Measurements from ENCODE around the gene ALG12. TPM values are rescaled to one million over a fixed set of nuclear protein-coding genes. Genes with fewer than 3 reads are reported as not detected.
A peak's percentile ranks its signal among the peaks of the same experiment; 100 is the strongest.

Gene ALG12
- total RNA-seq, 1 experiment from 2014 or later: 29.2 TPM

DNA sequence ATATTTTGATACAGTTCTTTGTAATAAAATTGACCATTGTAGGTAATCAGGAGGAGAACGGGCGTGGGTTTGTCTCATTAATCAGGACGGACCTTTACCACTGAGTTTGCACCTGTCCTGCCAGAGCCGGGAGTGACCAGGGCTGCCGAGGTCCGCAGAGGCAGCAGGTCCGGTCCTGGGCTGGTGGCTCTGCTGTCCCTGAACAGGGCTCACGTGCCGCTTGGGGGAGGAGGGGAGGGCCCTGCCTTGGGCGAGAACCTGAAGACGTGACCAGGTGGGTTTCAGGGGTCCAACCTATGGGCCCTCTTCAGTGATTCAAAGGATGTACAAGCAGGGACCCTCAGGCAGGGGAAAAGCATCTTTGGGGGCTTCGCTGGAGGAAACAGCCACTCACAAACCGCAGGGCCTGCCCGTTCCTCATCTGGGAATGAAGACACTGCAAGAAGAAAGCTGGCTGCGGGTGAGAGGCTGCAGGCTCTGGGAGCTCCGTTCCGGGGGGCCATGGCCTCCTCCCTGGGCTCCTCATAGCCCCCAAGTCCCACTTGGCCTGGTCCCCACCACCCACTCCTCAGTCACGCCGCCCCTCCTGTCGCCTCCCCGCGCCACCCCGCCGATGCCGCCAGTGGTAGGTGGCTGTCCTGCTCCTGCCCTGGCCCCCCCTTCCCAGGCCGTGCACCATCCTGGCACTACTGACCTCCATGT lies 9.4 kb upstream of the ALG12 start (continued):
- no peak for TF ChIP-seq PRRX2 (CRISPR knock-in tag; IDR thresholded peaks at IDR 0.05)
- no peak for TF ChIP-seq ZNF425 (CRISPR knock-in tag; conservative IDR thresholded peaks at IDR 0.05)
- TF ChIP-seq ATF2 (CRISPR knock-in tag; IDR thresholded peaks at IDR 0.05; ENCODE audit: borderline replicate concordance, low read depth): no peak
- TF ChIP-seq SMAD3 (CRISPR knock-in tag; IDR thresholded peaks at IDR 0.05; ENCODE audit: borderline replicate concordance): no peak
- no peak for TF ChIP-seq TEAD4 (CRISPR knock-in tag; IDR thresholded peaks at IDR 0.05)

GRCh38 chr22:49926916-49927315 lies 8.7 kb upstream of the ALG12 start:
- peaks cover 12% of the 10 kb centered on the region for H3K27me3 Mint-ChIP-seq (ENCODE audit: low read depth)
- peak overlapping the region; percentile 76 for H3K27ac Mint-ChIP-seq
- DNase-seq (ENCODE audit: low spot score) (no peak), ATAC-seq (no peak)
- TF ChIP-seq GTF2I (CRISPR knock-in tag; conservative IDR thresholded peaks at IDR 0.05): no peak
- TF ChIP-seq CREM (CRISPR knock-in tag; IDR thresholded peaks at IDR 0.05): no peak
- TF ChIP-seq ETV6 (CRISPR knock-in tag; IDR thresholded peaks at IDR 0.05): no peak
- no peak for TF ChIP-seq TEAD1 (CRISPR knock-in tag; IDR thresholded peaks at IDR 0.05)
- TF ChIP-seq KAT7 (CRISPR knock-in tag; IDR thresholded peaks at IDR 0.05; ENCODE audit: borderline replicate concordance): no peak
- TF ChIP-seq ZNF263 (CRISPR knock-in tag; IDR thresholded peaks at IDR 0.05; ENCODE audit: low read depth): no peak
- no peak for TF ChIP-seq ZNF416 (CRISPR knock-in tag; IDR thresholded peaks at IDR 0.05)
- TF ChIP-seq ZNF423 (CRISPR knock-in tag; IDR thresholded peaks at IDR 0.05): no peak
- no peak for TF ChIP-seq SMAD3 (CRISPR knock-in tag; IDR thresholded peaks at IDR 0.05; ENCODE audit: borderline replicate concordance)
- TF ChIP-seq HMGA2 (CRISPR knock-in tag; IDR thresholded peaks at IDR 0.05): no peak
- no peak for TF ChIP-seq OVOL2 (CRISPR knock-in tag; IDR thresholded peaks at IDR 0.05; ENCODE audit: borderline replicate concordance)
- no peak for TF ChIP-seq HMGXB4 (CRISPR knock-in tag; IDR thresholded peaks at IDR 0.05)
- TF ChIP-seq, protein P1, sequence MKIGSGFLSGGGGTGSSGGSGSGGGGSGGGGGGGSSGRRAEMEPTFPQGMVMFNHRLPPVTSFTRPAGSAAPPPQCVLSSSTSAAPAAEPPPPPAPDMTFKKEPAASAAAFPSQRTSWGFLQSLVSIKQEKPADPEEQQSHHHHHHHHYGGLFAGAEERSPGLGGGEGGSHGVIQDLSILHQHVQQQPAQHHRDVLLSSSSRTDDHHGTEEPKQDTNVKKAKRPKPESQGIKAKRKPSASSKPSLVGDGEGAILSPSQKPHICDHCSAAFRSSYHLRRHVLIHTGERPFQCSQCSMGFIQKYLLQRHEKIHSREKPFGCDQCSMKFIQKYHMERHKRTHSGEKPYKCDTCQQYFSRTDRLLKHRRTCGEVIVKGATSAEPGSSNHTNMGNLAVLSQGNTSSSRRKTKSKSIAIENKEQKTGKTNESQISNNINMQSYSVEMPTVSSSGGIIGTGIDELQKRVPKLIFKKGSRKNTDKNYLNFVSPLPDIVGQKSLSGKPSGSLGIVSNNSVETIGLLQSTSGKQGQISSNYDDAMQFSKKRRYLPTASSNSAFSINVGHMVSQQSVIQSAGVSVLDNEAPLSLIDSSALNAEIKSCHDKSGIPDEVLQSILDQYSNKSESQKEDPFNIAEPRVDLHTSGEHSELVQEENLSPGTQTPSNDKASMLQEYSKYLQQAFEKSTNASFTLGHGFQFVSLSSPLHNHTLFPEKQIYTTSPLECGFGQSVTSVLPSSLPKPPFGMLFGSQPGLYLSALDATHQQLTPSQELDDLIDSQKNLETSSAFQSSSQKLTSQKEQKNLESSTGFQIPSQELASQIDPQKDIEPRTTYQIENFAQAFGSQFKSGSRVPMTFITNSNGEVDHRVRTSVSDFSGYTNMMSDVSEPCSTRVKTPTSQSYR (CRISPR knock-in tag; IDR thresholded peaks at IDR 0.05): no peak
- TF ChIP-seq TCF7 (CRISPR knock-in tag; IDR thresholded peaks at IDR 0.05; ENCODE audit: low read depth): no peak
- no peak for TF ChIP-seq CBFB (CRISPR knock-in tag; IDR thresholded peaks at IDR 0.05; ENCODE audit: low read depth)
- TF ChIP-seq IRF2 (CRISPR knock-in tag; IDR thresholded peaks at IDR 0.05; ENCODE audit: borderline replicate concordance, low read depth): no peak
- no peak for TF ChIP-seq ZNF671 (CRISPR knock-in tag; IDR thresholded peaks at IDR 0.05)
- TF ChIP-seq JAZF1 (CRISPR knock-in tag; IDR thresholded peaks at IDR 0.05): no peak
- TF ChIP-seq ATF6 (CRISPR knock-in tag; IDR thresholded peaks at IDR 0.05): no peak
- H3K4me3 Mint-ChIP-seq: no peak overlapping the region
- ChIA-PET CTCF (interaction anchor here (1.4 kb wide), 1 partner anchor 103 kb away, joined by 6 read pairs; no protein-coding TSS in a partner anchor), POLR2A (no interaction called here)
- peaks cover 6% of the 10 kb centered on the region; the same call in 1 of the 2 replicates for H3K36me3 Mint-ChIP-seq
- no peaks in the 10 kb centered on the region for H3K9me3 Mint-ChIP-seq
- H3K4me1 Mint-ChIP-seq: peaks cover 12% of the 10 kb centered on the region

Measured in WTC11 (cell line).